ENCODE measurements around the gene HADHB.

GRCh38 chr2:26333293-26333692 lies 88.6 kb downstream of the HADHB start:
- TF ChIP-seq CTCF (IDR thresholded peaks at IDR 0.05) = no peak
- TF ChIP-seq POLR2A (IDR thresholded peaks at IDR 0.05) = no peak

All from esophagus squamous epithelium (tissue), 4 donors.